T-helper 22 cell (primary cell): ENCODE data around the gene HSD11B2.

Experiments used
- DNase-seq: peaks from one replicate; pipeline ENCODE4 v3.0.0-alpha.2; 2020; ENCODE audit warnings: low read depth

Gene HSD11B2

DNA sequence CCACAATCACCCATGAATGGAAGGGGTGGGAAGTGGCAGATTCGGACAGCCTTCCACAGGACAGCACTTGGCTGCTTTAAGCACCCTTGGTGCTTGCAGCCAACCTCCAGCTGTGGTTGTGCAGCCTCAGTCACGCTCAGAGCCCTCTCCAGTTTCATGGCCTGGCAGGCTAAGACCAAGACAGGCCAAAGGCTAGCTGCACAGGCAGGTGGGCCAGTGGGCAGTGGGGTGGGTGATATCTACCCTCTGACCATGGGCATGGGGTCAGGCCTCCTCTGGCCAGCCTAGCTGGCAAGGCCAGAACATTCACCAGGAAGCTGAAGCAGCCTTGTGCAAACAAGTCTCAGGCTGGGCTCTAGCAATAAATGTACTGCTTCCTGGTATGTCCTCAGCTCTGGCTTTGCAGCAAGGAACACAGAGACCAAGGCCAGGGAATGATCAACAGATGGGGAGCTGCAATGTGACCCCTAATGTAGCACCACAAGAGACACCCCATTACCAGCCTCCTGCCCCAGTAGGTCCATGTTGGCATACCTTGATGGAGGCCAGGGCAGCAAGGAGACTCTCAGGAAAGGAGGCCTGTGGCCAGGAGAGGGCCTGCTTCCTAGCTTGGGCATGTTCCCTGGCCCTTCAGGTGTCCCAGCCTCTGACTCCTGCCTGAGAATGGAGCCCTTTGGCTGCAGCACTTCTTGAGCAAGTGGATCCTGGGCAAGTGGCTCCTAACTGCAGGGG is 20.9 kb downstream of the HSD11B2 start:
- no peak for DNase-seq

DNA sequence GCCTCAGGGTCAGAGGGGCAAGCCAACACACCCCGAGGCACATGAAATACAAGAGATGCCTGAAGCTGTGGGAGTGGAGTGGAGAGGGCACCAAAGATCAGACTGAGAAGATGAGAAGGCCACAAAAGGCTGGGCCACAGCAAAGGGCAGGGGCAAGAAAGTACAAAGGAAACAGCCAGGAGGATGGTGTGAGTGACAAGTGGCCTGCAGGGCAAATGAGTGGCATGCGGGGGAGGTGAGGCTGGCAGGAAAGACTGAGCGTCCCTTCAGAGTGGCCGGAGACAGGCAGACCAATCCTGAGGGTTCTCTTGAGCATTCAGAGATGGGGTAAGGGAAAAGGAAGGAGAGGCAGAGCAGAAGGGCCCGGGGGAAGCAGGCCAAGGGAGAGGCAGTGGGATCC is 23.2 kb downstream of the HSD11B2 start:
- no peak for DNase-seq

DNA sequence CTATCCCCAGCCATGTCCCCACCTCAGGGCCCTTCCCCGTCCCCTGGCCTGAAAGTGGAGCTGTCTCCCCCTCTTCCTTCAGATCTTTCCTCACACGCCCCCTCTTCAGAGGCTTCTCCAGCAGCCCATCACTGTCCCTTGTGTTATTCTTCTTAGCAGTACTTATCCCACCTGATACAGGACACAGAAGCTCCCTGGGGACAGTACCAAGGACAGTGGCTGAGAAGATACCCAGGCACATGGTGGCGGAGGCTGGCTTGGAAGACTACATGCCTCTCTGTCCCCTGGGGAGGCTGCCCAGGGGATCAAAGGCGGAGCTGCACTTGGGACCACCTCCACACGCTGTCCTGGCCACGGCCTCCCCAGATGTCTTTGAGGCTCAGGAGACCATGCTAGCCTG is 23.9 kb downstream of the HSD11B2 start:
- DNase-seq = no peak

DNA sequence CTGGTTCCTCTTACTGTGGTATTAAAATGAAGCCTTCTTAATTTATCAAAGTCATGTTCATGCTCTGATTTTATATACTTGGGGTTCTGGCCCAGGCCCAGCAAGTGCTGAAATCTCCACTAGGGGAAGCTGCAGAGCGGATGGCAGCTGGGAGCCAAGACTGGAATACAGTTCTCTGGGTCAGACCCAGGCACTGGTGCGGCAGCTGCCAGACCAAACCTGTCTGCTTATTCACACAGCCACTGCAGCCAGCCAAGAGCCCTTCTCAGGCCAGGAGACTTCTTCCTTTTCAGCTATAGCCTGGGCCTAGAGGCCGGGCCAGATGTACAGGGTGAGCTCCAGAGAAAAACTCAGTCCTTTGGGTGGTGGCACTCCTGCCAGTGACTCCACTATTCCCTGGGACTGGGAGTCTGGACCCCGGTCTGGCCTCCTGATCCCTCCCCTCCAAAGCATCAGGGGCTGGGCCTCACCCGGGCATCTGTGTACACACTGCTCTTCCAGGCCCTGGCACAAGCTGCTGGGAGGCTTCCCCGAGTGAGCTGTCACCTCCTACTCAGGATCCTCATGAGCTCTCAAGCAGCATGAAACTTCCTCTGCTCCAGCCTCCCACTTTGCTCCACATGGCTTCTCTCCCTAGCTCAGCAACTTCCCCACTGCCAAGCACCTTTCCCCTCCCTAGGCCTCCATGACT is 25.6 kb downstream of the HSD11B2 start:
- DNase-seq = no peak

DNA sequence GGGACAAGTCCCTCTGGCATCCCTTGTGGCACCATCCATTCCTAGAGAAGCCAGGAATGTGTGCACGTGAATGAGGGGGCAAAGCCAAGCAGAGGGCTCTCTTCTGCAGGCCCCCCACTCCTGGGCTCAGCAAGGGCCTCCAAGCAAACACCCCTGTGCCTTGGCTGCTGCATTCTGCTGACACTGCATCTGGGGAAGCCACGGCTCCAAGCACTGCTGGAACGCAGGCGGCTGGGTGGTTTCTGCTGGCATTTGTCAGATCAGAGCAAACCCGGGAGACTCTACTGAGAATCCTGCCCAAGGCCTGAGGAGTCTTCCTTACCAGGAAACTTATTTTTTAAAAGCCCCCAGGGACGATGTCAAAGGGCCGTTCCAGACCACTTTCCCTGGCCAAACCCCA is 26.7 kb downstream of the HSD11B2 start:
- no peak for DNase-seq

DNA sequence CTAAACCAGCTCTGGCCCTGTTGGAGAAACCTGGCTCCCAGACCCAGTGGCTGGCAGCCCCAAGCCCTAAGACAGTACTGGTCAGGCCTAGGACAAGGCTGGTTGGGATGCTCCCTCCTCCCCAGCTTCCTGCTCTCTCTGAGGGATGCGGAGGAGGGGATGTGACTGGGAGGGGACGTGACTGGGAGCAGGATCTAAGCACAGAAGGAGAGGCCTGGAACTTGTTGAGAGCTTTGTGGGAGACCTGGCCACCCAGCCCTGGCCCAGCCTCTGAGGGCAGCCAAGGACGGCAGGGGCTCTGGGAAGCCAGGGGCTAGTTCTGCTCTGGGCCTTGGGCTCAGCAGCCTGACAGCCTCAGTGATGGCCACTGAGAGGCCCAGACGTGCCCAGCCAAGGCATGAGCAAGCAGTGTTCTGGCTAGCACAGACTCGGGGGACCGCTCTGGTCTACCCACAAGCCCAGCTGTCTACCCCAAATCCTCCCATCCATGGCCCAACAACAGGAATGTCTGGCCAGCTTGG is 27.3 kb downstream of the HSD11B2 start:
- no peak for DNase-seq

DNA sequence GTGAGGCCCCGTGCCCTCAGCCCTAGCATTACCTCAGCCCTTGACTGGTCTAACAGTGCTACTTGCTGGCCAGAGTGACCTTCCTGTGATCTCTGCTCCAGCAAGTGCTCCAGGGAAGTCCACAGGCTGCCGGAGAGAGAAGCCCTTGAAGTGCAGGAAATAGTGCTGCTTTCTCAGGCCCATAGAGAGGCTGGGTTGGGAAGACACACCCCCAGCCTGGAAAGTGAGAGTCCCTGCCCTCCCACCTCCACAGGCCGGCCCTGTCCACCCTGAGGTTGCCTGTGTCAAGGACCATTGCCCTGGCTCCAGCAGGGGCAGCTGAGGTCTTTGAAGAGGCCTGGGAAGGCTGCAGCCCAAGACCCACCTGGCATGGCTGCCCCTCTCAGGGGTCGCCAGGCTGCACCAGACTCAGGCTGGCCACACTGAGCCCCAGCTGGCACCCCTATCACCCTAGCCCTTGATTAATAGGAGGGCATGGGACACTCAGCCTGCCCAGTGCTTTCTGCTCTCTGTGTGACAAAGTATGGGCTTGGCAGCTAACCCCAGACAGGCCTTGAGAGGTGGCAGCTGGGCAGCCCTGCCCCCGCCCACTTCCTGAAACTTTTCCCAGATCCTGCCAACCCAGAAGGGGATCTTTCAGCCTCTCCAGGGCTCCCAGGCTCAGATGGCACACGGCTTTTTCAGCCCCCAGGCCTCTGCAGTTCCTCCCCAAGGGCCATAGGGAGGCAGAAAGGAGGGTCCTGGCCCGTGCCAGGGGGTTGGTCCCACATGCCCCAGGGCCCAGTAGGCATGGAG is 28.3 kb downstream of the HSD11B2 start:
- no peak for DNase-seq

DNA sequence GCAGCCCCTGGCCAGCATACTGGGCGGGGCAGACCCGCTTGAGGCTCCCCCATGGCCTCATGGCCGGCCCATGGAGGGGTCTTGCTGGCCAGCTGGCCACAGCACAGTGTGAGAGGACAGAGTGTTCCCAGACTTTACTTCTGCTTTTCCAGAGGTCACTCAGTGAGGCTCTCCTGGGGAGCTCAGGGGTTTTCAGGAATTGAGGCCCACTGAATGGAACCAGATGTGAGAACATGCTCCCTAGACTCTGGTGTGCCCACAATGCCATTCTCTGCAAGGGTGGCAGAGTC is 28.9 kb downstream of the HSD11B2 start:
- no peak for DNase-seq

DNA sequence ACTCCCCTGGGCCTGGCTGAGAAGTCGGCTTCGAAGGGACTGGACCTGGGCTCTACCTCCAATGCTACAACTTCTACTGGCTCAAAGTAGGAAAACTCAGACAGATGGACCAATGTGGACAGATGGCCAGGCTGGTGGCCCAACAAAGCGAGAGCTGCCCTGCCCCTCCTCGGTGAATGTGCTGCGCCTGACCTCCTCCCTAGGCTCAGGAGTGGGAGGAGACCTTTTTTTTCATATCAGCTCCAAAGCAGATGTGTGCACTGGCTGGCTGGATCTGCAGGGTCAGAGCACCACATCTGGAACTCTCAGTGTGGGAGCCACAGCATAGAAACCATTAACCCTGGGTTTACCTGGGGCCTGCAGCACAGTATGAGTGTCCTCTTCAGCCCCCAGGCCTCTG is 29.2 kb downstream of the HSD11B2 start:
- no peak for DNase-seq

DNA sequence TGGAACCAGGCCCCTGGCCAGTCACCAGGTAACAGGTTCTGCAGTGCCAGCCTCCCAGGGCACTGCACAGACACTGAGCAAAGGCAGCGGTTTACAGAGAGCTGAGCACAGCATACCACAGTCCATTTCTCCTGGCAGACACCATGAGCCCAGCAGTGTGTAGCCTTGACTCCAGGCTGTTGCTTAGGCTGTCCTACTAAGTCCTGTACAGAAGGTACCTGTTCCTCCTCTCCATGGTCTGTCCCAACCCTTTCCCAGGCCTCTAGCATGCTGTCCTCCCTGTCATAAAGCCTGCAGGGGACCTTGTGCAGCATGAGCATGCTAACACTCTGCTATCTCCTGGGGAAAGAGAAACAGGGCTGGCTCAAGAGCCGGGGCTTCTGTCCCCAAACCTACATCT is 30.0 kb downstream of the HSD11B2 start:
- no peak for DNase-seq

DNA sequence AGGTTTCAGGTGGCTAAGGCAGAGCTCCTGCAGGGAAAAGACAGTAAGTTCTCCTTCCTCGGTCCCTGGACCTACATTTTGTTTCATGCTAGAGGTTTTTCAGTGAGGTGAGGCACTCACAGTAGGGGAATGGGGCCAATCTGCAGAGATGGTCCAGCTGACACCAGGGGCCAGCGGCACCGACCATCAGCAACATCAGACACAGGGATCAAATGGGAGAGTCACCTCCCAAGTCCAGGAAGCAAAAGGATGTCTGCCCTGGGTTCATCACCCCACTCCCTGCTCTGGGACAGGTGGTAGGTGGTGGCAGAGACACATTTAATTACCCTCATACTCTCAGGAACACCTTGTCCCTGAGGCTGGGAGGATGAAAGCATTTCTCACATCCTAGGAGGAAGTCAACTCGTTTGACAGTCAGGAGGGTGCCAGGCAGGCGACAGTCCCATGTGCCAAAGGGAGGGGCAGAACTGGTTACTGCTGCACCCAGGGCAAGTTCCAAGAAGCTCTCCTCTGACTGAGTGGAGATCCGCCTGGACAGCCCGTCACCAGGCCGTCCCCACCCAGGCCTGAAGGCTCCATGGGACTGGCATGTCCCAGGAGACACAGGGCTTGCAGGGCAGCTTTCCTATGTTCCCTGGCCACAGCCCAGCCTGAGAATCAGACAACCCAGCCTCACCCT is 30.8 kb downstream of the HSD11B2 start:
- DNase-seq = no peak

DNA sequence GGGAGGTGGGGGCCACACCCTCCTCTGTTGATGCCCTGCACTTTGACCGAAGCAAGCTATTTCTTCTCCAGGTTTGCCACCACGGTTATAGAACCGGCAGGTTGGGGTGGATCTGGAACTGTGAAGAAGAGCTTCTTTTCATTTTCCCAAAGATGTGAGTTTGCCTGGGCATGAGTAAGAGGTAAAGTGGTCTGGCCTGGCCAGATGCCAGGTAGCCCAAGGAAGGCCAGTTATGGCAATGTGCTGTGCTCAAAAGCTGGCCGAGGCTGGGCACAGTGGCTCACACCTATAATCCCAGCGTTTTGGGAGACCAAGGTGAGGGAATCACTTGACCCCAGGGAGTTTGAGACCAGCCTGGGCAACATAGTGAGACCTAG is 31.3 kb downstream of the HSD11B2 start:
- DNase-seq = no peak

DNA sequence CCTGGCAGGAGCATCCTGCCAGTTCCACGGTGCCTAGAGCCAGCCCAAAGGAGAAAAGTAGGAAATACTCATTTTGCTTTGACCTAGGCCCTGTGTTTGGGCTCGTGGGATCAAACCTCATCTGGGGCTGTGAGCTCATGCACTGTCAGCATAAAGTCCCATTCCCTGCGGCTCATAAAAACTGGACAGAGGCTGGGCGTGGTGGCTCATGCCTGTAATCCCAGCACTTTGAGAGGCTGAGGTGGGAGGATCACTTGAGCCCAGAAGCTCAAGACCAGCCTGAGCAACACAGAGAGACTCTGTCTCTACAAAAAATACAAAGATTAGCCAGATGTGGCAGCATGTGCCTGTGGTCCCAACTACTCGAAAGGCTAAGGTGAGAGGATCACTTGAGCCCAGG is 32.1 kb downstream of the HSD11B2 start:
- DNase-seq = no peak

DNA sequence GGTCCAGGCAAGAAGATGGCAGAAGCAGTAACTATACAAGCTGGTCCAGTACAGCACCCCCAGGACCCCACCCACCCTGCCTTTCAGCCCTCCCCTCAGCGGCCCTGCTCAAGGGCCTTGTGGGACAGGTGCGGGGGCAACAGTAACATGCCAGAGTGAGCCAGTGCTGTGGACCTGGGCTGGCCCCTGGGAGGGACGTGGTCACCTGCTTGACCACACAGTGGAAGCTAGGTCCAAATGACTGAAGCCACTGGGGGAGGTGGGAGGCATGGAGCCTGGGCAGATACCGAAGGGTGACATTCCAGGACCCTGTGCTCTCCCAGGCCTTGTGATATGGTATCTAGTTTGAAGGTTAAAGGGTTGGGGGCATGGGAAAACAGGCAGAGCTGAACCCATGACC is 32.8 kb downstream of the HSD11B2 start:
- DNase-seq = no peak

DNA sequence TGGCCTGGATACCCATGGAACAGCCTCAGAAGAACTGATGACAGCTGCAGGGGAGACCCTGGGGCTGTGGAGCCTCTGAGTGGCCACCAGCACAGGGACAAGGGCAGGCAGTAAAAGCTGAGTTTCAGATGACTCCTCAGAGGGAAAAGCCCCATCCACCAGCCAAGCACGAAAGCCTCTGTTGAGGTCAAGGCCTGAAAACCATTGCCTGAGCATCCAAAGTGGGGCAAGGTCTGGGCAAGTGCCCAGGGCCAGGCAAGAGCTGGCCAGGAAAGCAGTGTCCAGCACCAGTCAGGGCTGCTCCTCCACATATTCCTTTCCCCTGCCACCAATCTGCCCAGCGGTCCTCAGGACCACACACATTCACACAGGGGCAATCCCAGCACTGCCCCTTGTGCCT is 33.6 kb downstream of the HSD11B2 start:
- no peak for DNase-seq

DNA sequence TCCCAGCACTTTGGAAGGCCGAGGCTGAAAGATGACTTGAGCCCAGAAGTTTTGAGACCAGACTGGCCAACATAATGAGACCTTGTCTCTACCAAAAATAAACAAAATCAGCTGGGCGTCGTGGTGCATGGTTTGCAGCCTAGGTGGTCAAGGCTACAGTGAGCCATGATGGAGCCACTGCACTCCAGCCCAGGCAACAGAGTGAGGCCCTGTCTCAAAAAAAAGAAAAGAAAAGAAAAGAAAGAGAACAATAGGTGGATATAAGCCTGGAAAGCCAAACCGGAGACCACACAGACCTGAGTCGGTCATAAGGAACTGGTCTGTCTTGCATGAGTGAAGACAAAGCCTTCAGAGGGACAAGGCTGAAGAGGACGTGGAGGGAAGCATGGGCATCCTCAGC is 35.7 kb downstream of the HSD11B2 start:
- no peak for DNase-seq

DNA sequence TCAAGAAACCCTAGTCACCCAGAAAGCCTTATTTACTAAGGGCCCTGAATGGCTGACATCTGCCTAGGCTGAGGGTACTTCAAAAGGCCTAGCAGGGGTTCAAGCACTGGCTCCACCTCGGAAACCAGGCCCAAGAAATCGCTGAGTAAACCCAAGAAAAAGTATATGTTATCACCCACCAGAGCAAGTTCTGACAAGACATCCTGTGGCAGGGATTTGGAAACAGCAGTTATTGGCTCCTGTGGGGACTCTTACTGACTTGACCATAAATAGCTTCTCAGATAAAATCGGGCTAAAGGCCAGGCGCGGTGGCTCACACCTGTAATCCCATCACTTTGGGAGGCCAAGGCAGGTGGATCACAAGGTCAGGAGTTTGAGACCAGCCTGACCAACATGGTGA is 37.8 kb downstream of the HSD11B2 start:
- DNase-seq = no peak

DNA sequence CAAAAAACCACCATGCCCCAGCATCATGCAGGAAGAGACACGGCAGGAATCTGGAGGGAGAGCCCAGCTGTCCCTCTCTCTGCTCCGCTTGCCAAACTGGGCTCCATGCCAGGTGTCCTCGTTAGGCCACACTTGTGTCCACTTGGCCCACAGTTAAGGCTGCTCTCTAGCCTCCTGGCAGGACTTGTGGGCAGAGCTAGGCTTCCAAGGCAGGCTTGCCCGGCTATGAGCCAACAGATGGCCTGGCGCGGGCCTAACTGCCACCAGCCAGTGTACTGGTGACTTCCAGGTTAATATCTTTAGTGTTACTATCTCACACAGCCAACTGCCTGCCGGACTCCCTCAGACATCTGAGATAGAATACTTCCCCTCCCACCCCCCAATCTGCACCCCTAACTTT is 39.4 kb downstream of the HSD11B2 start:
- DNase-seq = no peak

DNA sequence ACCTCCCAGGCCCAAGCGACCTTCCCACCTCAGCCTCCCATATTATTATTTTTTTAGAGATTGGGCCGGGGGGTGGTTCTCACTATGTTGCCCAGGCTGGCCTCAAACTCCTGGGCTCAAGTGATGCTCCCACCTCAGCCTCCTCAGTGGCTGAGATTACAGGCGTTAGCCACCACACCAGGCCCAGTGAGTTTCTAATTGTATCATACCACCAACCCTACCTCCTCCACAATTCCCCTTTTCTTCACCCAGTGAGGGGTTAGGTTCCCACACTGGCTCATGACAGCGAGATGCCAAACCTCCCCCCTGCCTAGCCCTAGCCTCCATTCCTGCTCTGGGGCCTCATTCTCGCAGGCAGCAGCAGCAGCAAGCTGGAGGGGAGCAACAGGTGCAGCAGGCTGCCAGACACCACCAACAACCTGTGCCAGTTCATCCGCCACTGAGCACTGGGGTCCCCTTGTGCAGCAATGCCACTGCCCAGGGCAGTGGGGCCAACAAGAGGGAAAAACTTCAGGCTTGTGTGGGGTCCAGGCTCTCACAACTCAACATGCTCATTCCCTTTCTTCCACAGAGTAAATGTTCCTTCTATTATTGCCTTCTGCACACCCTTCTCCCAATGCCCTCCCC is 41.0 kb downstream of the HSD11B2 start:
- DNase-seq = no peak

DNA sequence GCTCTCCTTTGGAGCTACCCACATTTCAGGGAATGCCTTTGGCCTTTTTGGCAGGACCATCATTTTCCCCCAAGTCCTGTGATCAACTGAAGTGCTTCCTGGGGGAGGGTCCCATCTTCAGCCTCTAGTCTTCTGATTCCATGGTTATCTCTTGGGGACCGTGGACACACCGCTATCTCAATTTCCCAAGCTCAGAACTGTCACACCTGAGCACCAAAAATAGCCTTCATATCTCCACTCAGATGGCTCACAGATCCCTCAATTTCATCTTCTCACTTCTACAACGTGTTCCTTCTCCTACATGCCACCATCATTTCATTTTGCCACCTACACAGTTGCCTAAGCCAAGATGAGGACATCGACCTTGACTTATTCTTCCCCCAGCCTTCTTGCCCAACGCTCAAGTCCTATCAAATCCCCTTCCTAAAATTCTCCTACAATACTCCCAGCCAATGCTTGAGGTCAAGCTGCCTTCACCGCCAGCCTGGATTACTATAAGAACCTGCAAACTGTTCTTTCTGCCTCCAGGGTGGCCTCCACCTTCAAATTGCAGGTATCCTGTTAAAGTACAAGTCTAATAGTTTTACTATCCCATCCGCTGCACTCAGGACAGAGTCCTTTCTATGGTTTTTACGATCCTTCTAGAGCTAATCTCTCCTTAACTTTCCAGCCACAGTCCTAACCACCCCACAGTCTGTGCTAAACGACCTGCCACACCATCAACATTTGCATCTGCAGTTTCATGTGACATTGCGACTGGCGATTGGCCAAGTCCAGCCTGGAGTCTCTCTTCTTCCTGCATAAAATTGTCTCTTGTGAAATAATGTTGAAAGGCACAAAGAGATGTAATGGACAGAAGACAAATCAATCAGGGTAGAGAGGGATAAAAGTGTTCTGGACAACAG is 43.9 kb downstream of the HSD11B2 start:
- DNase-seq = no peak

DNA sequence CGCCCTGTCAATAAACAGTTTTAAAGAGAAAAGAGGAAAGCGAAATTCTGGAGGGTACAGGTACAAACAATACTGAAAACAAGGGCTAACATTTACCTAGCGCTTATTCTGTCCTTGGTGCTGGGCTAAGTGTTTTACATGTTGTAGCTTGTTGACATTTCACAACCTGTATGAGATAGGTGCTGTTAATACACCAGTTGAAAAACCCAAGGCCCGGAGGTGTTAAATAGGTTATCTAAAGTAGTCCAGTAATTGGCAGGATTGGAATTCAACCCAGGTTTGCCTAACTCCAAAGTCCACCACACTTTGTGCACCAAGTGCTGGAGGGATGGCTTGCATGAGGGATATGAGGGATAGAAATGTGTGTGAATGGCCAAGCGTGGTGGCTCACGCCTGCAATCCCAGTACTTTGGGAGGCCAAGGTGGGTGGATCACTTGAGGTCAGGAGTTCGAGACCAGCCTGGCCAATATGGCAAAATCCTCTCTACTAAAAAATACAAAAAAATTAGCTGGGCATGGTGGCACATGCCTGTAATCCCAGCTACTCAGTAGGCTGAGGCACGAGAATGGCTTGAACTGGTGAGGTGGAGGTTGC is 47.1 kb downstream of the HSD11B2 start:
- DNase-seq = no peak
